OCI-LY3 (cell line): ENCODE results near the gene DTX3.

Experiments used
- EZH2phosphoT487 ChIP-seq: fragments of 200-600 bp; shearing (Covaris generic); IDR thresholded peaks from 2 replicates; pipeline ENCODE4 v1.6.1; 2018; ENCODE audit warnings: antibody characterized with exemption, mixed run types, low read depth
- TF ChIP-seq, protein P1 (sequence below): fragments of 200-600, 300-600 bp; sonication (generic); IDR thresholded peaks from 2 replicates; pipeline ENCODE4 v1.5.1; 2014; ENCODE audit warnings: antibody characterized with exemption, low read length, low read depth

DNA sequence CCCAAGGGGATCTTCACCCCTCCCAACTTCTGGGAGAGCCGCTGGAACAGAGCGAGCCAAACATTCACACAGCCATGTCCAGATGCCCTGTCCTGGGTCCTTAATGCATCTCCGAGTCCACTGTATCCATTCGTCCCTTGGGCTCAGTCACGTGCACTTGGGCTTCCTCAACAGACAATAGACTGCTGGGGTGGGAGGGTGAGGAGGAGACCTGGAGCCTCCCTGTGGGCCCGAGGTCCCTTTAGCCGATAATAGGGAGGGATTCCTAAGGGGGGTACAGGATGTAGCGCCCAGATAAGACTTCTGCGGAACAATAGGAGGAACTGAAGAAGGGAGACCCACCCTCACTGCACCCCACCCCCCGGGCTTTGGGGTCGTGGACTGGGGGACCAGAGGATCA, 13.3 kb downstream of the DTX3 start:
- TF ChIP-seq, protein P1, sequence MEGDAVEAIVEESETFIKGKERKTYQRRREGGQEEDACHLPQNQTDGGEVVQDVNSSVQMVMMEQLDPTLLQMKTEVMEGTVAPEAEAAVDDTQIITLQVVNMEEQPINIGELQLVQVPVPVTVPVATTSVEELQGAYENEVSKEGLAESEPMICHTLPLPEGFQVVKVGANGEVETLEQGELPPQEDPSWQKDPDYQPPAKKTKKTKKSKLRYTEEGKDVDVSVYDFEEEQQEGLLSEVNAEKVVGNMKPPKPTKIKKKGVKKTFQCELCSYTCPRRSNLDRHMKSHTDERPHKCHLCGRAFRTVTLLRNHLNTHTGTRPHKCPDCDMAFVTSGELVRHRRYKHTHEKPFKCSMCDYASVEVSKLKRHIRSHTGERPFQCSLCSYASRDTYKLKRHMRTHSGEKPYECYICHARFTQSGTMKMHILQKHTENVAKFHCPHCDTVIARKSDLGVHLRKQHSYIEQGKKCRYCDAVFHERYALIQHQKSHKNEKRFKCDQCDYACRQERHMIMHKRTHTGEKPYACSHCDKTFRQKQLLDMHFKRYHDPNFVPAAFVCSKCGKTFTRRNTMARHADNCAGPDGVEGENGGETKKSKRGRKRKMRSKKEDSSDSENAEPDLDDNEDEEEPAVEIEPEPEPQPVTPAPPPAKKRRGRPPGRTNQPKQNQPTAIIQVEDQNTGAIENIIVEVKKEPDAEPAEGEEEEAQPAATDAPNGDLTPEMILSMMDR = no peak
- TF ChIP-seq EZH2phosphoT487 = no peak
